ENCODE data around the gene PPFIA2. TPM values are rescaled to one million over a fixed set of nuclear protein-coding genes. Genes with fewer than 3 reads are reported as not detected.
A peak's percentile ranks its signal among the peaks of the same experiment; 100 is the strongest.

The PPFIA2 gene
- total and polyA plus RNA-seq, 9 of the 15 experiments (the other 6 are each of a cell fraction or from before 2014, with no cell fraction given) = not detected

GRCh38 chr12:81450920-81451739 lies 308.0 kb downstream of the PPFIA2 start:
- no peaks in the 10 kb centered on the region for H3K27me3 ChIP-seq (ENCODE audit: control insufficient read depth in 2 of 2, insufficient read depth in 2 of 2, low read length in 2 of 2)
- ChIA-PET CTCF (ENCODE audit: low intra/inter-chr PET ratio) (no interaction called here), POLR2A (no interaction called here)
- no TSS peak for BruUV-seq (replicated peaks)
- H4K20me1 ChIP-seq (replicated peaks; ENCODE audit: control insufficient read depth, insufficient read depth, low read length) = no peaks in the 10 kb centered on the region
- H3K9me1 ChIP-seq (ENCODE audit: control insufficient read depth, insufficient read depth, low read length) = no peaks in the 10 kb centered on the region
- no peaks in the 10 kb centered on the region for H3K79me2 ChIP-seq (ENCODE audit: control insufficient read depth, insufficient read depth, low read length)
- no peaks in the 10 kb centered on the region for H3K4me1 ChIP-seq (replicated peaks in 1 of 2; ENCODE audit: control insufficient read depth in 2 of 2, insufficient read depth in 2 of 2, low read length in 2 of 2)
- no peak for FAIRE-seq
- H2AFZ ChIP-seq (ENCODE audit: low read depth, low read length) = no peak overlapping the region
- peak; percentile 7 to 27 (median 15) for DNase-seq (ENCODE audit: extremely low read depth in 1 of 4, low spot score in 3 of 4)
- H3K27ac ChIP-seq (ENCODE audit: extremely low read depth, low read depth, low read length) = no peak overlapping the region
- ATAC-seq = no peak; the same call in 2 of the 3 replicates
- no peak overlapping the region for H3K9ac ChIP-seq (ENCODE audit: insufficient read depth in 1 of 2, low read depth in 2 of 2, low read length in 2 of 2)
- no peaks in the 10 kb centered on the region for H3K36me3 ChIP-seq (ENCODE audit: control insufficient read depth, insufficient read depth, low read length)
- H3K9me3 ChIP-seq (replicated peaks; ENCODE audit: control insufficient read depth, insufficient read depth, low read depth, low read length) = no peaks in the 10 kb centered on the region; the same call in 1 of the 2 replicates
- intact Hi-C loops (cut with micrococcal nuclease) (no loop called here), in situ Hi-C loops (cut with MboI) (no loop called here)
- WGBS (ENCODE audit: insufficient coverage, low coverage, missing lambda C conversion rate) = 0% methylated on average over 5 of the region's 5 CpGs
- no peak for TF ChIP-seq FOXJ3 (CRISPR knock-in tag; IDR thresholded peaks at IDR 0.05)
- TF ChIP-seq, protein P1, sequence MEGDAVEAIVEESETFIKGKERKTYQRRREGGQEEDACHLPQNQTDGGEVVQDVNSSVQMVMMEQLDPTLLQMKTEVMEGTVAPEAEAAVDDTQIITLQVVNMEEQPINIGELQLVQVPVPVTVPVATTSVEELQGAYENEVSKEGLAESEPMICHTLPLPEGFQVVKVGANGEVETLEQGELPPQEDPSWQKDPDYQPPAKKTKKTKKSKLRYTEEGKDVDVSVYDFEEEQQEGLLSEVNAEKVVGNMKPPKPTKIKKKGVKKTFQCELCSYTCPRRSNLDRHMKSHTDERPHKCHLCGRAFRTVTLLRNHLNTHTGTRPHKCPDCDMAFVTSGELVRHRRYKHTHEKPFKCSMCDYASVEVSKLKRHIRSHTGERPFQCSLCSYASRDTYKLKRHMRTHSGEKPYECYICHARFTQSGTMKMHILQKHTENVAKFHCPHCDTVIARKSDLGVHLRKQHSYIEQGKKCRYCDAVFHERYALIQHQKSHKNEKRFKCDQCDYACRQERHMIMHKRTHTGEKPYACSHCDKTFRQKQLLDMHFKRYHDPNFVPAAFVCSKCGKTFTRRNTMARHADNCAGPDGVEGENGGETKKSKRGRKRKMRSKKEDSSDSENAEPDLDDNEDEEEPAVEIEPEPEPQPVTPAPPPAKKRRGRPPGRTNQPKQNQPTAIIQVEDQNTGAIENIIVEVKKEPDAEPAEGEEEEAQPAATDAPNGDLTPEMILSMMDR (IDR thresholded peaks at IDR 0.05 in 2 of 3, conservative IDR thresholded peaks at IDR 0.05 in 1 of 3; ENCODE audit: insufficient read depth in 2 of 3, low read depth in 1 of 3, low read length in 3 of 3) = peak in 2 of 3 experiments; percentile 27 to 28; a peak in 1 of 6 replicates
- TF ChIP-seq RAD21 (CRISPR knock-in tag; conservative IDR thresholded peaks at IDR 0.05 in 1 of 2, IDR thresholded peaks at IDR 0.05 in 1 of 2) = peak in 1 of 2 experiments; percentile 21; a peak in 2 of 4 replicates
- no peak for TF ChIP-seq TARDBP (IDR thresholded peaks at IDR 0.05)
- no peak for TF ChIP-seq SIX5 (IDR thresholded peaks at IDR 0.05; ENCODE audit: borderline replicate concordance in 1 of 2, insufficient read depth in 1 of 2, low read depth in 1 of 2, low read length in 2 of 2)
- TF ChIP-seq MAX (CRISPR knock-in tag; IDR thresholded peaks at IDR 0.05) = no peak
- TF ChIP-seq BMI1 (IDR thresholded peaks at IDR 0.05; ENCODE audit: low read length) = no peak
- H3K4me3 ChIP-seq = no peak overlapping the region
- no peak overlapping the region for H3K4me2 ChIP-seq (ENCODE audit: insufficient read depth, low read length)
